B cell (primary cell): ENCODE measurements around the gene VAV3.

Experiments used
- EZH2 ChIP-seq: IDR thresholded peaks from 2 replicates; pipeline ENCODE4 v1.6.1; 2012; ENCODE audit warnings: borderline replicate concordance, low read depth, mild to moderate bottlenecking, moderate library complexity, low read length; ENCODE audit not compliant: insufficient read depth, poor library complexity, severe bottlenecking
- TF ChIP-seq, protein P1 (sequence below): fragments of 200-600 bp; IDR thresholded peaks from one replicate; pipeline ENCODE4 v1.8.0; 2022; ENCODE audit warnings: antibody characterized with exemption, mild to moderate bottlenecking

DNA sequence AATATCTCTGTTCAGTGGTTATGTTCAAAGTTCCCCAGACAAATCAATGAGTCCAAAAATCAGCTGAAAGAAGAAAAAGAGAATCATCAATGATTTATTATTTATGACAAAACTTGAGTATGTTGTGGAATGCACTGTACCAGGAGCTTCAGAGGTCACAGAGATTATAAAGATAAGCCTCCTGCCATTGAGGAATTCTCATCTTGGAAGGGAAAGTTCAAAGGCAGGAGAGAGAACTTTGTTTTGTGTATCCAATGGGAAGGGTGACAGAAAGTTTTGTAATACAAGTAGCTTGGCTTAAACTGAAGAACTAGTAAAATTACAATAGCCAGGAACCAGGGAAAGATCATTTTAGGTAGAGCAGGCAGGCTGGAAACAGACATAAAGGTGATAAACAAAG, 367.7 kb downstream of the VAV3 start:
- TF ChIP-seq, protein P1, sequence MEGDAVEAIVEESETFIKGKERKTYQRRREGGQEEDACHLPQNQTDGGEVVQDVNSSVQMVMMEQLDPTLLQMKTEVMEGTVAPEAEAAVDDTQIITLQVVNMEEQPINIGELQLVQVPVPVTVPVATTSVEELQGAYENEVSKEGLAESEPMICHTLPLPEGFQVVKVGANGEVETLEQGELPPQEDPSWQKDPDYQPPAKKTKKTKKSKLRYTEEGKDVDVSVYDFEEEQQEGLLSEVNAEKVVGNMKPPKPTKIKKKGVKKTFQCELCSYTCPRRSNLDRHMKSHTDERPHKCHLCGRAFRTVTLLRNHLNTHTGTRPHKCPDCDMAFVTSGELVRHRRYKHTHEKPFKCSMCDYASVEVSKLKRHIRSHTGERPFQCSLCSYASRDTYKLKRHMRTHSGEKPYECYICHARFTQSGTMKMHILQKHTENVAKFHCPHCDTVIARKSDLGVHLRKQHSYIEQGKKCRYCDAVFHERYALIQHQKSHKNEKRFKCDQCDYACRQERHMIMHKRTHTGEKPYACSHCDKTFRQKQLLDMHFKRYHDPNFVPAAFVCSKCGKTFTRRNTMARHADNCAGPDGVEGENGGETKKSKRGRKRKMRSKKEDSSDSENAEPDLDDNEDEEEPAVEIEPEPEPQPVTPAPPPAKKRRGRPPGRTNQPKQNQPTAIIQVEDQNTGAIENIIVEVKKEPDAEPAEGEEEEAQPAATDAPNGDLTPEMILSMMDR: no peak
- TF ChIP-seq EZH2: no peak
